Stimulated activated CD8-positive, alpha-beta memory T cell treated with anti-CD3 and anti-CD28 coated beads, Interleukin-4, amount 100 ng/mL, for 48 hours (primary cell): ENCODE data around the gene KRT6A.

ENCODE experiments used
- DNase-seq: peaks from one replicate; pipeline ENCODE4 v3.0.0-alpha.2; 2020

Gene KRT6A

GRCh38 chr12:52493172-52493571 is at the start of gene KRT6A:
KRT6A (minus strand) TSS chr12:52493257; CDS start chr12:52493188, 69 bp downstream.
- no peak for DNase-seq

- no peak for DNase-seq
These were observed 49.1 kb upstream of the KRT6A start for GRCh38 chr12:52542157-52542556.

- no peak for DNase-seq
These were observed 48.7 kb upstream of the KRT6A start for GRCh38 chr12:52541709-52542108.

- DNase-seq, result no peak
These were observed 47.5 kb upstream of the KRT6A start for GRCh38 chr12:52540531-52540930.

GRCh38 chr12:52539821-52540173 is 46.7 kb upstream of the KRT6A start:
- no peak for DNase-seq

- no peak for DNase-seq
These were observed 46.2 kb upstream of the KRT6A start for GRCh38 chr12:52539083-52539820.

- DNase-seq, result no peak
These were observed 44.0 kb upstream of the KRT6A start for GRCh38 chr12:52537101-52537500.

- no peak for DNase-seq
These were observed 42.5 kb upstream of the KRT6A start for GRCh38 chr12:52535574-52535973.

- no peak for DNase-seq
These were observed 41.4 kb upstream of the KRT6A start for GRCh38 chr12:52534482-52534881.

GRCh38 chr12:52533686-52534470 is 40.8 kb upstream of the KRT6A start:
- no peak for DNase-seq

- DNase-seq, result no peak
These were observed 39.6 kb upstream of the KRT6A start for GRCh38 chr12:52532636-52533035.

GRCh38 chr12:52531566-52532300 is 38.7 kb upstream of the KRT6A start:
- DNase-seq, result no peak

- DNase-seq, result no peak
These were observed 37.8 kb upstream of the KRT6A start for GRCh38 chr12:52530905-52531304.

GRCh38 chr12:52530366-52530765 is 37.3 kb upstream of the KRT6A start:
- no peak for DNase-seq

- no peak for DNase-seq
These were observed 36.8 kb upstream of the KRT6A start for GRCh38 chr12:52529846-52530245.

- DNase-seq, result no peak
These were observed 36.4 kb upstream of the KRT6A start for GRCh38 chr12:52529417-52529816.

GRCh38 chr12:52528641-52529143 is 35.6 kb upstream of the KRT6A start:
- DNase-seq, result no peak

- DNase-seq, result peak; percentile 12
These were observed 34.2 kb upstream of the KRT6A start for GRCh38 chr12:52527121-52527800.

- no peak for DNase-seq
These were observed 33.5 kb upstream of the KRT6A start for GRCh38 chr12:52526511-52526951.

- DNase-seq, result peak; percentile 20
These were observed 32.8 kb upstream of the KRT6A start for GRCh38 chr12:52525661-52526499.

- DNase-seq, result no peak
These were observed 32.0 kb upstream of the KRT6A start for GRCh38 chr12:52524898-52525591.
